ENCODE data around the gene USP21.

- TF ChIP-seq, protein P1, sequence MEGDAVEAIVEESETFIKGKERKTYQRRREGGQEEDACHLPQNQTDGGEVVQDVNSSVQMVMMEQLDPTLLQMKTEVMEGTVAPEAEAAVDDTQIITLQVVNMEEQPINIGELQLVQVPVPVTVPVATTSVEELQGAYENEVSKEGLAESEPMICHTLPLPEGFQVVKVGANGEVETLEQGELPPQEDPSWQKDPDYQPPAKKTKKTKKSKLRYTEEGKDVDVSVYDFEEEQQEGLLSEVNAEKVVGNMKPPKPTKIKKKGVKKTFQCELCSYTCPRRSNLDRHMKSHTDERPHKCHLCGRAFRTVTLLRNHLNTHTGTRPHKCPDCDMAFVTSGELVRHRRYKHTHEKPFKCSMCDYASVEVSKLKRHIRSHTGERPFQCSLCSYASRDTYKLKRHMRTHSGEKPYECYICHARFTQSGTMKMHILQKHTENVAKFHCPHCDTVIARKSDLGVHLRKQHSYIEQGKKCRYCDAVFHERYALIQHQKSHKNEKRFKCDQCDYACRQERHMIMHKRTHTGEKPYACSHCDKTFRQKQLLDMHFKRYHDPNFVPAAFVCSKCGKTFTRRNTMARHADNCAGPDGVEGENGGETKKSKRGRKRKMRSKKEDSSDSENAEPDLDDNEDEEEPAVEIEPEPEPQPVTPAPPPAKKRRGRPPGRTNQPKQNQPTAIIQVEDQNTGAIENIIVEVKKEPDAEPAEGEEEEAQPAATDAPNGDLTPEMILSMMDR (IDR thresholded peaks at IDR 0.05) = no peak
- no peak for TF ChIP-seq REST (IDR thresholded peaks at IDR 0.05; ENCODE audit: low read depth, low read length)
- TF ChIP-seq YY1 (IDR thresholded peaks at IDR 0.05; ENCODE audit: low read depth) = no peak
- TF ChIP-seq SMC3 (IDR thresholded peaks at IDR 0.05; ENCODE audit: low read depth, low read length) = no peak
- no peak for TF ChIP-seq GATA2 (CRISPR knock-in tag; IDR thresholded peaks at IDR 0.05)
- TF ChIP-seq EP300 (IDR thresholded peaks at IDR 0.05; ENCODE audit: borderline replicate concordance in 1 of 2, low read depth in 1 of 2, low read length in 1 of 2) = no peak
- TF ChIP-seq CHD2 (IDR thresholded peaks at IDR 0.05; ENCODE audit: low read length, partially characterized antibody) = no peak
- TF ChIP-seq TCF12 (IDR thresholded peaks at IDR 0.05) = no peak
- TF ChIP-seq TAF1 (IDR thresholded peaks at IDR 0.05; ENCODE audit: borderline replicate concordance, low read depth, low read length) = 0 out of 2 replicates have a peak, but pooled peaks have one; percentile 13
- peak; percentile 80 for TF ChIP-seq PBX3 (IDR thresholded peaks at IDR 0.05)
Measured at GRCh38 chr1:161198897-161199431, 39.7 kb downstream of the USP21 start, which contains the start of gene ADAMTS4.

All from SK-N-SH (cell line).